CD4-positive, alpha-beta T cell (primary cell): Measurements from ENCODE around the gene FGFR3. TPM values are rescaled to one million over a fixed set of nuclear protein-coding genes. Genes with fewer than 3 reads are reported as not detected.

Experiments
- ATAC-seq: fragments of 200-7000 bp; cut with Tn5 transposase; one replicate; pipeline ENCODE4 v1.10.0; 2022; ENCODE audit warnings: mild to moderate bottlenecking; ENCODE audit not compliant: poor library complexity
- CTCF ChIA-PET: fragments of 350-600 bp; sonication (Branson Sonifier 250); formaldehyde crosslinking; loops from one replicate; lab custom pipeline; 2021; ENCODE audit warnings: antibody characterized with exemption, inconsistent platforms; lab: Charles Lee
- POLR2A ChIA-PET: fragments of 350-600 bp; sonication (Branson Sonifier 250); formaldehyde crosslinking; loops from one replicate; lab custom pipeline; 2021; ENCODE audit warnings: antibody characterized with exemption, inconsistent platforms; lab: Charles Lee
- DNase-seq, 14 experiments: peaks; one replicate each; pipeline ENCODE4 v3.0.0-alpha.2; 2013 to 2020; ENCODE audit warnings: mixed read lengths in 2 of 14
- H3K27ac ChIP-seq, 2 donors: one replicate each; pipeline versions ENCODE4 v1.5.1 to v1.7.0; 2013; ENCODE audit warnings: low read length in 2 of 2, low read depth in 1 of 2, mild to moderate bottlenecking in 1 of 2
- H3K27me3 ChIP-seq, 2 experiments: 1 replicate in 1 of 2; 2 replicates in 1 of 2; pipeline versions ENCODE4 v1.6.1 to v1.7.0; 2013; ENCODE audit warnings: low read length in 2 of 2, control low read depth in 1 of 2, mild to moderate bottlenecking in 1 of 2, moderate library complexity in 1 of 2; ENCODE audit not compliant: insufficient read depth in 2 of 2, control insufficient read depth in 1 of 2
- H3K36me3 ChIP-seq: one replicate; pipeline ENCODE4 v1.6.1; 2013; ENCODE audit warnings: low read length, control low read depth; ENCODE audit not compliant: insufficient read depth
- H3K4me1 ChIP-seq: one replicate; pipeline ENCODE4 v1.6.1; 2013; ENCODE audit warnings: low read length, control low read depth; ENCODE audit not compliant: insufficient read depth
- H3K4me3 ChIP-seq: one replicate; pipeline ENCODE4 v1.5.1; 2013; ENCODE audit warnings: mild to moderate bottlenecking, low read length, moderate library complexity
- H3K9me3 ChIP-seq, 2 experiments: 1 replicate in 1 of 2; 2 replicates in 1 of 2; pipeline versions ENCODE4 v1.6.1 to v1.7.0; 2013; ENCODE audit warnings: low read length in 2 of 2, mild to moderate bottlenecking in 2 of 2, control low read depth in 1 of 2, moderate library complexity in 1 of 2; ENCODE audit not compliant: control insufficient read depth in 1 of 2, insufficient read depth in 1 of 2
- H3K27ac Mint-ChIP-seq: one replicate; pipeline ENCODE4 v1.8.0; 2020; ENCODE audit warnings: mixed read lengths
- H3K27me3 Mint-ChIP-seq: one replicate; pipeline ENCODE4 v1.8.0; 2021; ENCODE audit warnings: mixed read lengths
- H3K36me3 Mint-ChIP-seq: one replicate; pipeline ENCODE4 v1.8.0; 2021; ENCODE audit warnings: low read depth, mixed read lengths
- H3K4me1 Mint-ChIP-seq: one replicate; pipeline ENCODE4 v1.8.0; 2021; ENCODE audit warnings: low read depth, mixed read lengths
- H3K4me3 Mint-ChIP-seq: one replicate; pipeline ENCODE4 v1.8.0; 2020; ENCODE audit warnings: mild to moderate bottlenecking, mixed read lengths
- H3K9me3 Mint-ChIP-seq: one replicate; pipeline ENCODE4 v1.8.0; 2020; ENCODE audit warnings: mixed read lengths
- intact Hi-C, 2 experiments: fragments of 100-400 bp; cut with DNase I in 1 of 2; cut with micrococcal nuclease in 1 of 2; formaldehyde crosslinking; loops; one replicate each; pipeline versions ENCODE4 v1.15.1 to v1.9.0; 2023 to 2025; cut with DNase I, micrococcal nuclease
- total RNA-seq, 174 experiments: library from RNA in 2 of 174; stranded (reverse) in 2 of 174; gene quantifications; one replicate each; pipeline ENCODE4 v1.2.3 and lab custom pipeline; 2021 to 2026
- TF ChIP-seq, protein P1 (sequence below): fragments of 200-600 bp; IDR thresholded peaks from one replicate; pipeline ENCODE4 v1.8.0; 2022; ENCODE audit warnings: antibody characterized with exemption, mild to moderate bottlenecking

FGFR3 gene
- total RNA-seq, 2 experiments from 2014 or later = 0.33 TPM; not detected in 1

DNA sequence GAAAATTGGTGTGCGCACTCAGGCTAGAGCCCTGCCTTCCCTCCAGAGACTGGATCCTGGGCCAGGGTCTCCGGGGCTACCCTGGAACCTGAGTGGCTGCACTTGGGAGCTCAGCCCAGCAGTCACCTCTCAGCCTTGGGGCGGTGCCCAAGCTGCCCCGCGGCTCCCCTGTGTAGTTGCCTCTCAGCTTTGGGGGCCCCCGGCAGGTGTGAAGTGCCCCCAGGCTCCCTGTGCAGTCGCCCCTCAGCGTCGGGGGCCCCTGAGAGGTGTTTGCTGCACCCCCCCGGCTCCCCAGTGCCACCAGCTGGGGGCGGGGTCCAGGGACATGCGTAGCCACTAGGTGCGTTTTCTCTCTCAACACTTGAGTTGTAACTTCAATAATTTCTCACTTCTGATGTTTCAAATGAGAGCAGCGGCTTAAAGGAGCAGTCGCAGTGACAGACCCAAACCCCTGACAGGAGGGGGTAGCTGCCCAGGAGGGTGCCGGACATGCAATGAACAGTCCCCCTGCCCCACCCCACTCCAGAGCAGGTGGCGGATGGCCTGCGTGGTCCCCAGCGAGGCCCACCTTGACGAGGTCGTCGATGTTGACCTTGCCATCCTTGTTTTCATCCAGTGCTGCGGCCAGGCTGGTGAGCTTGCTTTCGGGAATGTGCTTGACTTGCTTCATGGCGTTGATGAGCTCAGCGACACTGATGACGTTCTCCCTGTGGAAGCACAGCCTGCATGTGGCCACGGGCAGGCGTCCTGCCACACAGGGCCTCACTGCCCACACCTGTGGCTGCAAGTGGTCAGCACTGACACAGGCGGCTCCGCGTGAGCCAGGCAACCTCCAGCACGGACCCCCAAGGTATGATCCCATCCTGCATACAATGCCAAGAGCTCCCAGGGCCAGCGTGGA lies 22.3 kb downstream of the FGFR3 start:
- Histone ChIP-seq H3K9me3 (no peaks in the 10 kb centered on the region), H3K4me3 (no peak overlapping the region), H3K36me3 (peaks cover 54% of the 10 kb centered on the region), H3K4me1 (no peaks in the 10 kb centered on the region), H3K27ac (no peak overlapping the region), H3K27me3 (no peaks in the 10 kb centered on the region)
- H3K27me3 Mint-ChIP-seq = no peaks in the 10 kb centered on the region
- TF ChIP-seq, protein P1, sequence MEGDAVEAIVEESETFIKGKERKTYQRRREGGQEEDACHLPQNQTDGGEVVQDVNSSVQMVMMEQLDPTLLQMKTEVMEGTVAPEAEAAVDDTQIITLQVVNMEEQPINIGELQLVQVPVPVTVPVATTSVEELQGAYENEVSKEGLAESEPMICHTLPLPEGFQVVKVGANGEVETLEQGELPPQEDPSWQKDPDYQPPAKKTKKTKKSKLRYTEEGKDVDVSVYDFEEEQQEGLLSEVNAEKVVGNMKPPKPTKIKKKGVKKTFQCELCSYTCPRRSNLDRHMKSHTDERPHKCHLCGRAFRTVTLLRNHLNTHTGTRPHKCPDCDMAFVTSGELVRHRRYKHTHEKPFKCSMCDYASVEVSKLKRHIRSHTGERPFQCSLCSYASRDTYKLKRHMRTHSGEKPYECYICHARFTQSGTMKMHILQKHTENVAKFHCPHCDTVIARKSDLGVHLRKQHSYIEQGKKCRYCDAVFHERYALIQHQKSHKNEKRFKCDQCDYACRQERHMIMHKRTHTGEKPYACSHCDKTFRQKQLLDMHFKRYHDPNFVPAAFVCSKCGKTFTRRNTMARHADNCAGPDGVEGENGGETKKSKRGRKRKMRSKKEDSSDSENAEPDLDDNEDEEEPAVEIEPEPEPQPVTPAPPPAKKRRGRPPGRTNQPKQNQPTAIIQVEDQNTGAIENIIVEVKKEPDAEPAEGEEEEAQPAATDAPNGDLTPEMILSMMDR = no peak
- H3K4me3 Mint-ChIP-seq = no peak overlapping the region
- ChIA-PET CTCF (no interaction called here), POLR2A (no interaction called here)
- H3K4me1 Mint-ChIP-seq = no peaks in the 10 kb centered on the region
- no peak for ATAC-seq
- H3K36me3 Mint-ChIP-seq = peaks cover 62% of the 10 kb centered on the region
- H3K27ac Mint-ChIP-seq = no peak overlapping the region
- no peaks in the 10 kb centered on the region for H3K9me3 Mint-ChIP-seq
- DNase-seq = no peak
- intact Hi-C loops = loop anchor here in 1 of 2 experiments (2.0 kb wide), 1 partner anchor 83 kb away; no protein-coding TSS in a partner anchor

DNA sequence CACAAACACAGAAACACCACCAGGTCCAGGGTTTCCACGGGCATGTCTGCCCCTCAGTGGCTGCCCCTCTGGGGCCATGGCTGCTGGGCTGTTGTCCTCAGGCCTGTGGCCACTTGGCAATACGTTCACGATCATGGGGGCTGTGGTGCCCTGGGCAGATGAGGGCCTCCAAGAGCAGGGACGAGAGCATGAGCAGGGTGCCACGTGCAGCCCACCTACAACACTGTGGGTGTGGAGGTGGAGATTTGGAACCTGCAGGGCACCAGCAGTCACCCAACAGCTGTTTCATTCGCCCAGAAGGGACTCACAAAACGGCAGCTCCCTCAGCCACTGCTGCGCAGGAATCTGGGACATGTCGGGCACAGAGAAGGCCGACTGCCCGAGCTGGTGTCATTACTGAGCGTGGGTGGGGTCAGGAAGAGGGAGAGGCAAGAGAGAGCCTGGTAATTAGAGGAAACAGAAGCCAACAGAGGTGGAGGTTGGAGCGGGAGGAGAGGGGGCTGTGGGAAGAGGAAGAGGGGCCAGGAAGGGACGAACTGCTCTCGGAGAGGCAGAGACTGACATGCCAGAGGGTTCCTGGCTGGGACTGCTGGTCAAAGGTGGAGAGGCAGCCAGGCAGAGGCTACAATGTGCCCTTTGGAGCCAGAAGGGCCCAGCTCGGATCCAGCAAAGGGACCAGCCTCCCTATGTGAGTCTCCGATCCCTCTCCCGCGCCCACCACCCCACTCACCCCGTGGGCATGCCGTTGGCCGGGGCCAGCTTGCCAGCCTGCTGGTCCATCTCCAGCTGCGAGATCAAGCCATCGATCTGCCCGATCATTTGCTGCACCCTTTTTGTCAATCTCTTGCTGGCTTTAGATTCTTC lies 23.1 kb downstream of the FGFR3 start:
- DNase-seq (no peak), ATAC-seq (no peak)
- H3K9me3 ChIP-seq = no peaks in the 10 kb centered on the region
- no peak overlapping the region for H3K27ac ChIP-seq
- CTCF ChIA-PET = no interaction called here
- Mint-ChIP-seq H3K9me3 (no peaks in the 10 kb centered on the region), H3K36me3 (peaks cover 63% of the 10 kb centered on the region), H3K27me3 (no peaks in the 10 kb centered on the region), H3K4me1 (no peaks in the 10 kb centered on the region), H3K27ac (no peak overlapping the region), H3K4me3 (no peak overlapping the region)
- H3K27me3 ChIP-seq = no peaks in the 10 kb centered on the region
- POLR2A ChIA-PET = no interaction called here
- H3K4me3 ChIP-seq = no peak overlapping the region
- H3K4me1 ChIP-seq = no peaks in the 10 kb centered on the region
- H3K36me3 ChIP-seq = peaks cover 55% of the 10 kb centered on the region
- TF ChIP-seq, protein P1 = no peak
- intact Hi-C loops = loop anchor here in 1 of 2 experiments (2.0 kb wide), 1 partner anchor 83 kb away; no protein-coding TSS in a partner anchor

DNA sequence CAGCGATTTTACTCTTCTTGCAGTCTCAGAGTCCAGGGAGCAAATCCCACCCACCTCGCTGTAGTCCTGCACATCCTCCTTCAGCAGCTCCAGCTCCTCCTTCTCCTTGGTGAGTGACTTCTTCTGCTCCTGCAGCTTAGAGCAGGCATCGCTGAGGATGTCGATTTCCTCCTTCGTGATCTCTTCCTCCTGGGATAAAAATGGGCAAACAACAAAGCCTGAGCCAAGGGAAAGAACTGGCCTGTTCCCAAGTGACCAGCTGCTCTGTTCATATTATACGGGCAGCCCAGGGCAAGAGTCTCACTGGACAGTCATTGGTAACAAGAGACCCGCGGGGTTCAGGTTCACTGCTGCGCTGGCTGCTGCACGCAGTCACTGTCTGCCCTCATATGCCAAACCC lies 26.2 kb downstream of the FGFR3 start:
- Histone ChIP-seq H3K36me3 (peaks cover 68% of the 10 kb centered on the region), H3K4me1 (no peaks in the 10 kb centered on the region), H3K4me3 (no peak overlapping the region), H3K9me3 (no peaks in the 10 kb centered on the region), H3K27me3 (no peaks in the 10 kb centered on the region), H3K27ac (no peak overlapping the region)
- H3K4me3 Mint-ChIP-seq = no peak overlapping the region
- CTCF ChIA-PET = no interaction called here
- POLR2A ChIA-PET = no interaction called here
- ATAC-seq = no peak
- H3K9me3 Mint-ChIP-seq = no peaks in the 10 kb centered on the region
- TF ChIP-seq, protein P1 = no peak
- no peak for DNase-seq
- intact Hi-C loops = no loop called here
- H3K27me3 Mint-ChIP-seq = no peaks in the 10 kb centered on the region
- no peaks in the 10 kb centered on the region for H3K4me1 Mint-ChIP-seq
- H3K27ac Mint-ChIP-seq = no peak overlapping the region
- peaks cover 71% of the 10 kb centered on the region for H3K36me3 Mint-ChIP-seq
